Stimulated activated CD4-positive, alpha-beta T cell treated with anti-CD3 and anti-CD28 coated beads, Interleukin-12 subunit alpha, Interleukin-12 subunit beta, amount 100 ng/mL, for 48 hours (primary cell): Measurements from ENCODE around the gene EPN3.

Source experiments
- DNase-seq, 3 donors: peaks; one replicate each; pipeline ENCODE4 v3.0.0-alpha.2; 2020; ENCODE audit warnings: low read depth in 2 of 3, low spot score in 1 of 3

Gene EPN3

GRCh38 chr17:50565402-50566350 lies 33.1 kb downstream of the EPN3 start:
- no peak for DNase-seq

- DNase-seq = no peak
These were observed 34.4 kb downstream of the EPN3 start for GRCh38 chr17:50566886-50567285.

- no peak for DNase-seq
These were observed 36.1 kb downstream of the EPN3 start for GRCh38 chr17:50568659-50569058.

- no peak for DNase-seq
These were observed 37.1 kb downstream of the EPN3 start for GRCh38 chr17:50569592-50569991.

GRCh38 chr17:50570032-50570431 lies 37.5 kb downstream of the EPN3 start:
- no peak for DNase-seq

GRCh38 chr17:50570528-50570927 lies 38.0 kb downstream of the EPN3 start:
- DNase-seq = no peak

GRCh38 chr17:50571681-50572080 lies 39.1 kb downstream of the EPN3 start:
- no peak for DNase-seq

GRCh38 chr17:50572541-50572940 lies 40.0 kb downstream of the EPN3 start:
- DNase-seq = no peak

GRCh38 chr17:50573866-50574611 lies 41.5 kb downstream of the EPN3 start:
- no peak for DNase-seq

- DNase-seq = no peak
These were observed 43.2 kb downstream of the EPN3 start for GRCh38 chr17:50575581-50576210.

GRCh38 chr17:50576864-50577263 lies 44.3 kb downstream of the EPN3 start:
- no peak for DNase-seq

- no peak for DNase-seq
These were observed 45.0 kb downstream of the EPN3 start for GRCh38 chr17:50577451-50577954.

GRCh38 chr17:50578173-50578572 lies 45.6 kb downstream of the EPN3 start:
- no peak for DNase-seq

- no peak for DNase-seq
These were observed 46.9 kb downstream of the EPN3 start for GRCh38 chr17:50579399-50579798.

- DNase-seq = no peak
These were observed 48.1 kb downstream of the EPN3 start for GRCh38 chr17:50580646-50581045.

- no peak for DNase-seq
These were observed 48.8 kb downstream of the EPN3 start for GRCh38 chr17:50581316-50581715.

- no peak for DNase-seq
These were observed 50.2 kb downstream of the EPN3 start for GRCh38 chr17:50582741-50583140.

- no peak for DNase-seq
These were observed 51.1 kb downstream of the EPN3 start for GRCh38 chr17:50583641-50584040.

- DNase-seq = no peak
These were observed 51.6 kb downstream of the EPN3 start for GRCh38 chr17:50584116-50584515.

- DNase-seq = no peak
These were observed 52.2 kb downstream of the EPN3 start for GRCh38 chr17:50584749-50585148.

- no peak for DNase-seq
These were observed 52.8 kb downstream of the EPN3 start for GRCh38 chr17:50585346-50585745.

GRCh38 chr17:50585891-50586290 lies 53.4 kb downstream of the EPN3 start:
- no peak for DNase-seq
